Gastroesophageal sphincter (tissue), 4 donors: ENCODE data around the gene ST8SIA3. TPM values are rescaled to one million over a fixed set of nuclear protein-coding genes. Genes with fewer than 3 reads are reported as not detected.

ENCODE experiments used
- ATAC-seq: fragments of 150-250 bp; one replicate; pipeline ENCODE4 v1.9.1; 2016; ENCODE audit warnings: mild to moderate bottlenecking, moderate library complexity
- H3K27ac ChIP-seq, 4 donors: fragments of 200-600 bp; sonication (generic) in 3 of 4; 1 replicate in 3 of 4; 2 replicates in 1 of 4; pipeline ENCODE4 v1.5.1; 2016 to 2019
- H3K27me3 ChIP-seq: fragments of 200-600 bp; sonication (generic); one replicate; pipeline ENCODE4 v1.5.1; 2019
- H3K36me3 ChIP-seq, 2 donors: fragments of 200-600 bp; sonication (generic); one replicate each; pipeline ENCODE4 v1.5.1; 2019; ENCODE audit warnings: control low read depth in 1 of 2
- H3K4me1 ChIP-seq, 3 donors: fragments of 200-600 bp; sonication (generic); 1 replicate in 2 of 3; 2 replicates in 1 of 3; pipeline ENCODE4 v1.5.1; 2016 to 2019; ENCODE audit warnings: control low read depth in 2 of 3
- H3K4me3 ChIP-seq, 2 donors: fragments of 200-600 bp; sonication (generic); one replicate each; pipeline ENCODE4 v1.5.1; 2019; ENCODE audit warnings: mild to moderate bottlenecking in 1 of 2, moderate library complexity in 1 of 2
- H3K9me3 ChIP-seq, 3 donors: fragments of 200-600 bp; sonication (generic); one replicate each; pipeline ENCODE4 v1.5.1; 2017 to 2019; ENCODE audit warnings: control low read depth in 2 of 3
- EP300 ChIP-seq: sonication (generic); formaldehyde crosslinking; IDR thresholded peaks from one replicate; pipeline ENCODE4 v1.6.1; 2017; ENCODE audit warnings: antibody characterized with exemption, mild to moderate bottlenecking
- POLR2A ChIP-seq, 2 donors: fragments of 450-650 bp; IDR thresholded peaks; one replicate each; pipeline ENCODE4 v1.6.1; 2017; ENCODE audit warnings: antibody characterized with exemption in 2 of 2, mild to moderate bottlenecking in 2 of 2, moderate library complexity in 1 of 2
- POLR2AphosphoS5 ChIP-seq: sonication (generic); formaldehyde crosslinking; IDR thresholded peaks from one replicate; pipeline ENCODE4 v1.6.1; 2017; ENCODE audit warnings: antibody characterized with exemption
- WGBS, 2 donors: methylation state at CpG; one replicate each; pipeline ENCODE4 v1.1.5; 2018; ENCODE audit warnings: low coverage in 1 of 2; 5-methylcytosine and 5-hydroxymethylcytosine counted together
- total RNA-seq, 4 donors: library from RNA; depleted of rRNA; stranded (reverse); fragments of >200 nt; gene quantifications; one replicate each; pipeline ENCODE4 v1.1.0, GENCODE V29; 2016
- TF ChIP-seq, protein P1 (sequence below), 4 experiments: fragments of 200-600 bp in 2 of 4; fragments of 450-650 bp in 2 of 4; sonication (generic) in 1 of 4; IDR thresholded peaks; one replicate each; pipeline ENCODE4 v1.5.1; 2017 to 2019; ENCODE audit warnings: antibody characterized with exemption in 4 of 4, mild to moderate bottlenecking in 2 of 4, moderate library complexity in 2 of 4

The ST8SIA3 gene
- total RNA-seq, 4 donors from 2014 or later, result under 0.01 to 0.04 TPM; not detected in 2

DNA sequence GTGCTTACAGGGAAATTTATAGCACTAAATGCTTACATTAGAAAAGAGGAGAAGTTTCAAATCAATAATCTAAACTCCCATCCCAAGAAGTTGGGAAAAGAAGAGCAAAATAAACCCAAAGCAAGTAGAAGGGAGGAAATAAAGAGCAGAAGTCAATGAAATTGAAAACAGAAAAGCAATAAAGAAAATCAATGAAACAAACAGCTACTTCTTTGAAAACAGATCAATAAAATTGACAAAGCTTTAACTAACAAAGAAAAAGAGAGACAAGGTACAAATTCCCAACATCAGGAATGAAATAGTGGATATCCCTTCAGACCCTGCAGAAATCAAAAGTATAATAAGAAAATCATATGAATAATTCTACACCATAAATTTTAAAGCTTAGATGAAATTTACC, 57.3 kb downstream of the ST8SIA3 start:
- Histone ChIP-seq H3K4me1 (no peaks in the 10 kb centered on the region), H3K4me3 (no peak overlapping the region), H3K27ac (no peak overlapping the region), H3K27me3 (peaks cover 25% of the 10 kb centered on the region), H3K36me3 (no peaks in the 10 kb centered on the region), H3K9me3 (peaks cover 0 to 9% (median 0%) of the 10 kb centered on the region in 3 donors)
- ATAC-seq, result no peak
- TF ChIP-seq POLR2AphosphoS5 (no peak), POLR2A (IDR thresholded peaks at IDR 0.05) (no peak), EP300 (no peak)
- TF ChIP-seq, protein P1, sequence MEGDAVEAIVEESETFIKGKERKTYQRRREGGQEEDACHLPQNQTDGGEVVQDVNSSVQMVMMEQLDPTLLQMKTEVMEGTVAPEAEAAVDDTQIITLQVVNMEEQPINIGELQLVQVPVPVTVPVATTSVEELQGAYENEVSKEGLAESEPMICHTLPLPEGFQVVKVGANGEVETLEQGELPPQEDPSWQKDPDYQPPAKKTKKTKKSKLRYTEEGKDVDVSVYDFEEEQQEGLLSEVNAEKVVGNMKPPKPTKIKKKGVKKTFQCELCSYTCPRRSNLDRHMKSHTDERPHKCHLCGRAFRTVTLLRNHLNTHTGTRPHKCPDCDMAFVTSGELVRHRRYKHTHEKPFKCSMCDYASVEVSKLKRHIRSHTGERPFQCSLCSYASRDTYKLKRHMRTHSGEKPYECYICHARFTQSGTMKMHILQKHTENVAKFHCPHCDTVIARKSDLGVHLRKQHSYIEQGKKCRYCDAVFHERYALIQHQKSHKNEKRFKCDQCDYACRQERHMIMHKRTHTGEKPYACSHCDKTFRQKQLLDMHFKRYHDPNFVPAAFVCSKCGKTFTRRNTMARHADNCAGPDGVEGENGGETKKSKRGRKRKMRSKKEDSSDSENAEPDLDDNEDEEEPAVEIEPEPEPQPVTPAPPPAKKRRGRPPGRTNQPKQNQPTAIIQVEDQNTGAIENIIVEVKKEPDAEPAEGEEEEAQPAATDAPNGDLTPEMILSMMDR (IDR thresholded peaks at IDR 0.05), result no peak

DNA sequence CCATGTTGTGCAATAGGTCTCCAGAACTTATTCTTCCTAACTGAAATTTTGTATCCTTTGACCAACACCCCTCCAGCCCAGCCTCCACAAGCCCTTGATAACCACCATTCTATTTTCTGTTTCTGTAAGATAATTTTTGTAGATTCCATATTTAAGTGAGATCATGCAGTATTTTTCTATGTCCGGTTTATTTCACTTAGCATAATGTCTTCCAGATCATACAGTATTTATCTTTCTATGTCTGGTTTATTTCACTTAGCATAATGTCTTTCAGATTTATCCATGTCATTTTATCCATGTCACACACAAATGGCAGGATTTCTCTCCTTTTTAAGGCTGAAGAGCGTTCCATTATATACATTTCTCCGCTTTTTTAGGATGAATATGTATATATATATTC, 58.4 kb downstream of the ST8SIA3 start:
- peaks cover 0 to 9% (median 0%) of the 10 kb centered on the region in 3 donors for H3K9me3 ChIP-seq
- no peak overlapping the region for H3K27ac ChIP-seq
- TF ChIP-seq, protein P1 (IDR thresholded peaks at IDR 0.05), result no peak
- no peak for TF ChIP-seq POLR2AphosphoS5
- no peak for TF ChIP-seq POLR2A (IDR thresholded peaks at IDR 0.05)
- TF ChIP-seq EP300, result no peak
- peaks cover 29% of the 10 kb centered on the region for H3K27me3 ChIP-seq
- no peak for ATAC-seq
- no peaks in the 10 kb centered on the region for H3K4me1 ChIP-seq
- WGBS, 2 donors, result 24% methylated on average over 3 of the region's 3 CpGs
- no peaks in the 10 kb centered on the region for H3K36me3 ChIP-seq
- H3K4me3 ChIP-seq, result no peak overlapping the region

DNA sequence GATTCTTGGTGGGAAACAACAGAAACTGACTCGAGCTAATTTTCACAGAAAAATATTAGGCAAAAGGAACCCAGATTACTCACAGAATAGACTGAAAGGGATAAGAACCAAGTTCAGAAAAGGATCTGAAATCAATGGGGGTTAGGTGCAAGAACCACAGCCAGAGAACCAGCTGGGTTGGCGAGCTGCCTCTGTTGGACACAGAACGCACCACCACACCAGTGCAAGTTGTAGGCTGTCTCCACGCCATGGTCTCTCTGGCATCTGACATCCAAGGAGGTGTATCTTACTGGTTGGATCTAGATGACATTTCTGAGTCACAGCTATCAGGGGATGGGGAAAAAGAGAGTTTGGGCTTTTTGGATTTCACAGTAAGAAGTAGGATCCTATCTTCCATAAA, 64.2 kb downstream of the ST8SIA3 start:
- no peak for ATAC-seq
- TF ChIP-seq POLR2A (IDR thresholded peaks at IDR 0.05) (no peak), EP300 (no peak), POLR2AphosphoS5 (no peak)
- TF ChIP-seq, protein P1 (IDR thresholded peaks at IDR 0.05), result no peak
- H3K4me3 ChIP-seq, result no peak overlapping the region
- no peaks in the 10 kb centered on the region for H3K4me1 ChIP-seq
- no peaks in the 10 kb centered on the region for H3K36me3 ChIP-seq
- H3K27me3 ChIP-seq, result peaks cover 42% of the 10 kb centered on the region
- peaks cover 0 to 19% (median 0%) of the 10 kb centered on the region in 3 donors for H3K9me3 ChIP-seq
- WGBS, 2 donors, result 72 to 86% methylated on average over 3 to 4 of the region's 4 CpGs
- H3K27ac ChIP-seq, result no peak overlapping the region

Other genes with a start within 250 kb of the ST8SIA3 start
- not detected for gene BOD1L2, start 205.5 kb upstream of the ST8SIA3 start, total RNA-seq
- under 1 TPM; under 0.01 to 0.23 (median 0.06) TPM for gene ONECUT2, start 82.8 kb downstream of the ST8SIA3 start, total RNA-seq
- gene FECH, start 234.1 kb downstream of the ST8SIA3 start, total RNA-seq, result 10 to 100 TPM; 16.4 to 56.4 (median 29.2) TPM